Kidney tubule cell (primary cell): ENCODE measurements around the gene LYVE1.
A peak's percentile ranks its signal among the peaks of the same experiment; 100 is the strongest.
"Not testable (repeated sequence)": the region's sequence is repeated elsewhere in the genome, so short reads cannot be mapped to it uniquely, and the experiment has no call there.

Experiments used
- DNase-seq: peaks from one replicate; pipeline ENCODE4 v3.0.0-alpha.2; 2018; ENCODE audit warnings: low spot score

Gene LYVE1

GRCh38 chr11:10568486-10568941, at the start of gene LYVE1:
TSS of gene LYVE1 (minus strand) at chr11:10568665. CDS start at chr11:10568532, 133 bp downstream.
- no peak for DNase-seq

GRCh38 chr11:10617551-10617950, 49.1 kb upstream of the LYVE1 start:
- no peak for DNase-seq

- DNase-seq = no peak
These were observed 43.8 kb upstream of the LYVE1 start for GRCh38 chr11:10611979-10612862.

GRCh38 chr11:10609636-10610035, 41.2 kb upstream of the LYVE1 start:
- no peak for DNase-seq

GRCh38 chr11:10608584-10608983, 40.1 kb upstream of the LYVE1 start:
- no peak for DNase-seq

- no peak for DNase-seq
These were observed 39.1 kb upstream of the LYVE1 start for GRCh38 chr11:10607462-10608132.

- peak; percentile 67 for DNase-seq
These were observed 38.2 kb upstream of the LYVE1 start for GRCh38 chr11:10606536-10607208.

GRCh38 chr11:10605941-10606381, 37.5 kb upstream of the LYVE1 start:
- no peak for DNase-seq

- DNase-seq = no peak
These were observed 36.3 kb upstream of the LYVE1 start for GRCh38 chr11:10604798-10605197.

GRCh38 chr11:10604340-10604748, 35.9 kb upstream of the LYVE1 start:
- no peak for DNase-seq

GRCh38 chr11:10603721-10604297, 35.3 kb upstream of the LYVE1 start:
- no peak for DNase-seq

- no peak for DNase-seq
These were observed 34.5 kb upstream of the LYVE1 start for GRCh38 chr11:10602945-10603344.

GRCh38 chr11:10602366-10602765, 33.9 kb upstream of the LYVE1 start:
- DNase-seq = no peak

- no peak for DNase-seq
These were observed 33.4 kb upstream of the LYVE1 start for GRCh38 chr11:10601837-10602236.

GRCh38 chr11:10600570-10601248, 32.2 kb upstream of the LYVE1 start:
- DNase-seq = no peak

- DNase-seq = no peak
These were observed 31.1 kb upstream of the LYVE1 start for GRCh38 chr11:10599388-10600175.

GRCh38 chr11:10598816-10599215, 30.4 kb upstream of the LYVE1 start:
- no peak for DNase-seq

GRCh38 chr11:10597877-10598351, 29.4 kb upstream of the LYVE1 start:
- DNase-seq = peak; percentile 42

GRCh38 chr11:10595840-10596239, 27.4 kb upstream of the LYVE1 start:
- DNase-seq = not testable (repeated sequence)

- peak; percentile 91 for DNase-seq
These were observed 25.9 kb upstream of the LYVE1 start for GRCh38 chr11:10594407-10594806.

GRCh38 chr11:10592331-10592730, 23.9 kb upstream of the LYVE1 start:
- peak; percentile 86 for DNase-seq
